ENCODE measurements around the gene SEC24D. TPM values are rescaled to one million over a fixed set of nuclear protein-coding genes. Genes with fewer than 3 reads are reported as not detected.

The SEC24D gene
- total RNA-seq, 2 donors from 2014 or later: 36.4 to 45.7 TPM

DNA sequence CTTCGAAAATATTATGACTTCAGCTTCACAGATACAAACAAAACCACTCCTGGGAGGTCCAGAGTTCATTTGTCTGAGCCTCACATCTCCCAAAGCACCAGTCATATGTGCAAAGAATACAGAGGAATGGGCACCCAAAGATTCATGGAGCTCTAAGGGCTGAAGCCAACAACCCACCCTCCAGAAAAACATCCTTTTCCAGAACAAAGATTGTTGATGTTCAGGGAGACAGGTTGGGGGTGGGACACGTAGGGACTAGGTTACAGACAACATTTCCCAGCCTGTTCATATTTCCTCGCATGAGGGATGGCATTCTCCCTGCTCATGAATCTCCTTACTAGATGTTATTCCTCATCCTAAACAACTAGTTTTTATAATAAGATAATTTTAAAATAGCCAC, 79.5 kb downstream of the SEC24D start:
- H3K9me3 Mint-ChIP-seq: no peaks in the 10 kb centered on the region
- no peak overlapping the region for H3K27ac Mint-ChIP-seq
- ATAC-seq (no peak), DNase-seq (ENCODE audit: low spot score in 2 of 2) (no peak)
- peaks cover 5 to 10% of the 10 kb centered on the region in 2 donors for H3K36me3 Mint-ChIP-seq

DNA sequence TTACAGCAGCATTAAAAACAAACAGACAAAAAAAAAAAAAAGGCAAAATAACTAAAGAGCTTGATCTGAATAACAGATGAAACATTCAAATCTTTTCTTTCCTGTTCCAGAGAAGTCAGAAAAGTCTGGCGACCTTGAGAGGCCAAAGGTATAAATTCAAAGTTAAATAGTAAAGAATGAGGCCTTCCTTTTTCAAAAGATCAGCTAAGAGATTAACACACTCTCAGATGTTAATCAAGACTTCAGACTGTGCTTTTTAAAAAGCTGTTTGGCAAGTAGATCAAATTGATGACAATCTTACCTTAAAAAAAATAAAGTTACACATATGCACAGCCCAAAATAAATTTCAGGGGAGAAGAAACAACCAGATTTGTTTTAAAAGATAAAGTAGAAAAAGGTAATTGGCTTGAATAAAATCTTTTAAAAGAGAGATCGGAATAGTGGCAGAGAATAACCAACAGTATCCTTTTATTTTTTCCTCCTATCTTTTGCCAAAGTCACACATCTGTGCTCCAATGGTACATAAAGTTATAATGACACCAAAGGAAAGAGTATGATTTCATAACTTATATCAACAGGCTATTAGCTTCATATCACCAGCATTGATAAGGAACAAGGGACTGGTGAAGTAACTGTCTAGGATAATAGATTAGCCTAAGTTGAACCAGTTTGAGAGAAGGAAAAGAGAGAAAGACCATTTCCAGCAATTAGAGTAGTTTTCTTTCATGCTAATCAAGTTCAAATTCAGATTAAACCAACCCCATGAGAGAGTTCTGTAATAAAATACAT, 80.3 kb downstream of the SEC24D start:
- ATAC-seq (no peak), DNase-seq (ENCODE audit: low spot score in 2 of 2) (no peak)
- Mint-ChIP-seq H3K9me3 (no peaks in the 10 kb centered on the region), H3K27ac (peak overlapping the region; percentile 27 to 50), H3K36me3 (peaks cover 6 to 7% of the 10 kb centered on the region in 2 donors)

DNA sequence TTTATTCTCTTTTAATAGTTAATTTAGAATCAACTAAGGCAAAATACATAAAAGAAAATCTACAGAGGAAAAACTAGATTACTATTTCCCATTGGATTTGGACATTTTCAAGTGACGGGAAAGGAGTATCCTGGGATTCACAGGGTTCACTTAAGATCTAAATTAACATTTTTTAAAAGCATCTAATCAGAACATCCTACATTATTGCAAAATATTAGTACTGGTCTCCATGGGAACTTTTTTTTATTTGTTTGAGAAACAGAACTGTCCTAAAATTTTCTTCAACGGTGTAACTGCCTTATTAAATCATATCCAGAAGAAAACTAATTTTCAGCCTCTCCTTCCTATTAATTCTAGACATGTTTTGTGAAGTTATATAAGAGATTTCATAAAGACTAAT, 81.0 kb downstream of the SEC24D start:
- Mint-ChIP-seq H3K27ac (no peak overlapping the region), H3K9me3 (no peaks in the 10 kb centered on the region), H3K36me3 (peaks cover 6 to 7% of the 10 kb centered on the region in 2 donors)
- no peak for DNase-seq (ENCODE audit: low spot score in 2 of 2)
- no peak for ATAC-seq

DNA sequence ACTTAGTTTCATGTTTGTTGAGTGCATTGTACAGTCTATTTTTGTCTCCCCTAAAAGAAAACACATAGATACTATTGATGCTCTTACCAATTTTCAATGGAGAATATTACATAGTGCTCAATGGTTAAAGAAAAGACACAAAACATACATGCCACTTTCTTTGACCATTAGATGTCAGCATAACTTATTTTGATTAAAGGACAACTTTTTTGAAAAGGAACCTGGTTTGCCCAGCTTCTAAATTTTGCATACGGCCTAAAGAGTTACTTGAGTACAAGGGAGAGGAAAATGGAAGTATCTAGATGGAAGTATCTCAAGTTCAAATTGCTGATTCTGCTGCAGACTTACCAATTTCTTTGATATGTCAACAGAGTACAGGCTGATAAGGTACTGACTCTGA, 82.2 kb downstream of the SEC24D start:
- ATAC-seq: no peak
- no peak for DNase-seq (ENCODE audit: low spot score in 2 of 2)
- Mint-ChIP-seq H3K27ac (no peak overlapping the region), H3K36me3 (peaks cover 6 to 7% of the 10 kb centered on the region in 2 donors), H3K9me3 (no peaks in the 10 kb centered on the region)

DNA sequence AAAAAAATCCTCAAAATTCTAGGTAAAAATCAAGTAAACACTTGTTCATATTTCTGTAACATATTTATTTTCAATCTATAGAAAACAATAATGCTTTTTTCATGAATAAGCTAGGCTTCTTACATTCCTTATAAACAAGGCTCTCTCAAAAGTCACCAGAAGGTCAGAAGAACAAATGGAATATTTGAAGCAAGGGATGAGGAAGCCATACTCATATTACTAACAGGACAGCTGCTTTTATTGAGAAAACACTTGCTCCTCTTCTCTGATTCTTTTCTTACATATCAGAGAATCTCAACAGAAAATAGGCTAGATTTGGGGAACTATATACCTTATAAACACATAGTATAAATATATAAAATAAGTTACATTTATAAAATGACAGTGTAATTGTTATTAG, 82.8 kb downstream of the SEC24D start:
- no peak for DNase-seq (ENCODE audit: low spot score in 2 of 2)
- Mint-ChIP-seq H3K9me3 (no peaks in the 10 kb centered on the region), H3K36me3 (peaks cover 6 to 7% of the 10 kb centered on the region in 2 donors), H3K27ac (no peak overlapping the region)
- no peak for ATAC-seq

DNA sequence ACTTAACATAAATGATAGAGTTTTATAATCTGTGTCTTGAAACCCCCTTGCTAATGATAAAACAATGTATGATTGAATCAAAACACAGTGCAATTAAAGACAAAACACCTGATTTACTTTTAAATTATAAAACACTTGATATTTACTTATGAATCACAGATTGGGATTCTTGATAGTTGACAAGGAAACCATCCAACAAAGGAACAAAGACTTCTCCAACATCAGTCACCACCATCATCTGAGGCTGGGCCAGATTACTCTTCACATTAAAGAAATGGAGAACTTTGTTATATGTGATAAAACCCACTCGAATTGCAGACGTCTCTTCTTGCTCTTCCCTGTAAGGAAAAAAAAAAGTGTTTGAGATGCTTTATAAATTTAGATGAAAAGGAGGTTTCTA, 83.4 kb downstream of the SEC24D start:
- H3K27ac Mint-ChIP-seq: peak overlapping the region in 1 of 2 donors; percentile 47
- no peak for ATAC-seq
- no peak for DNase-seq (ENCODE audit: low spot score in 2 of 2)
- H3K36me3 Mint-ChIP-seq: peaks cover 6 to 7% of the 10 kb centered on the region in 2 donors
- no peaks in the 10 kb centered on the region for H3K9me3 Mint-ChIP-seq

DNA sequence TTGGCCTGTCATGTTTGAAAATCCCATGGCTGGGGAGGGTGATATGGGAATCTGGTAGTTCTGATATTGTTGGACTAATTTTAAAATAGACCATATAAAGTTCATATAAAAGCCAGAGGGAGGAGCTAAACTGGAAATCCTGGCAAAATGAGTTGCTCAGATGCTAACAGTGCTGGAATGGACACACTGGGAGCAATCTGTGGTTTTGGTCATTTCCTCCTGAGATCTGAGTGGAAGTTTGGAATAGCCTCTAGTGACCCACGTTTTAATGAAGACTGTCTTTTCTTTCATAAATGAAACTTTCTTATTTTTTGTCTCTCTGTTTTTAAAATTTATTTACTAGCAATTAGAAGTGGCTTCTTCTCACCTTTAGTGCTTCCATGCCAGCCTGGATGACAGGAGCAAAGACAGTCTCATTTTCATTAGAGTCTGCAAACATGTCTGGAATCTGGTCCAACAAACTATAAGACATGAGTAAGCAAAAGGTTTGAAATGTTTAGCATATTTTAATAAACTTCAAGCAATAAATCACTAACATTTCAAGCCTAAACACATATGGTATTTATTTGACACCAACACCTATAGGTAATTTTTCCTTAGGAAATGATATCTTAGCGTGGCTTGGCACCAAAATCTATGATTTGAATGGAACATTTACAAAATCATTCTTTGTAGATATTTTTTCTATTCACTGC, 84.2 kb downstream of the SEC24D start:
- ATAC-seq (no peak), DNase-seq (ENCODE audit: low spot score in 2 of 2) (no peak)
- Mint-ChIP-seq H3K9me3 (no peaks in the 10 kb centered on the region), H3K36me3 (peaks cover 6 to 7% of the 10 kb centered on the region in 2 donors), H3K27ac (no peak overlapping the region)

DNA sequence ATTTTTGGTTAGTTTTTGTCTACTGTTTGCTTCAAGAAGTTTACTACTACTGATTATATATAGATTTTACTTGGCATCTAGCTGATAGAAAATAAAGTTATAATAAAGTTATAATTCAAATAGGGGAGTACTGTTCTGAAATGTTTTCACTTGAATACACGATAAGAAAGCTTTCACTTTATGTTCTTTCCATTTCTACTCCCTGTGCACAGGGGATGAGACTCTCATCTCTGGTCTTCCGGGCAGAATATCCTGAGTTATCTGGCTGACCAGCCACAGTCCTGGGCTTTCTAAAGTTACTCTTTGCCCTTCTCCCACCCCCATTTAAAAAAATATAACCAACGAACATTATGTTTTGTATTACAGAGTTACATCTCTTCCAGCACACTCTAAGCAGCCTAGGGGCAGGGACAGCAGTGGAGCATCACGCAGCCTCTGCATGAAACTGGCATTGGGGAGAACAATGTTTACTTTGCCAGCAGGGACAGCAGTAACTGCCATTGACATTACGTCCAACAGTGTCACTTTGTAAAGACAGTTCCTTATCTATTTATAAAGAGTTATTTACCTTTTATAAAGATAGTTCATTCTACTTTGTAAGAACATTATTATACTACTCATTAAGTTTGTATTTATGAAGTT, 86.5 kb downstream of the SEC24D start:
- Mint-ChIP-seq H3K9me3 (no peaks in the 10 kb centered on the region), H3K27ac (no peak overlapping the region), H3K36me3 (peaks cover 6 to 7% of the 10 kb centered on the region in 2 donors)
- no peak for DNase-seq (ENCODE audit: low spot score in 2 of 2)
- no peak for ATAC-seq

DNA sequence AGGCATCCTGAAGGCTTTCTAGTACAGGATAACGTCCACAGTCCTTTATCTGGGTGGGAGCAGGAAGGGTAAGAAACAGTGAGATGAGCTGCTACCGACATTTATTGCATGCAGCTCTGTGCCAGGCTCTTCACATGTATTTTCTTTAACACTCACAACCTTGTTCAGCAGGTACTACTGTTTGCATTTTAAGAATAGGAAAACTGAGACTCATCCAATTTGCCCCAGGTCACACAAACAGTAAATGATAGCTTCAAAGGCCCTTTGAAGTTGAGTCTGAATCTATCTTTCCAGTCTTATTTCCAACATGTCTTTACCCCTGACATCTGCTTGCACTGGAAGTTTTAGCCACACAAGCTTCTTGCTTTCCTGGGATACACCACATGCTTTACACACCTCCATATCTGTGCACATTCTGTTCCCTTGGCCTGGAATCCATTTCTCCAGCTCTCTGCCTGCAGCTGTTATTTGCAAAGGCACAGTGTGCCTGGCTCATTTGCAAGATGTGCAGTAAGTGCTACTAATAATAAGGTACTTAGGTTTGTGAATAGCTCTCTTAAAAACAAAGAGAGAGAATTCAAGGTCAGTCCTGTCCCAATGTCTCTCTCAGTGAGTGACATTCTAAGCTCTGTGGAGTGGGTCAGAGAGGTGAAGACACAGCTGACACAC, 89.5 kb downstream of the SEC24D start:
- ATAC-seq (no peak), DNase-seq (ENCODE audit: low spot score in 2 of 2) (no peak)
- Mint-ChIP-seq H3K27ac (no peak overlapping the region), H3K9me3 (no peaks in the 10 kb centered on the region), H3K36me3 (peaks cover 2 to 6% of the 10 kb centered on the region in 2 donors)

DNA sequence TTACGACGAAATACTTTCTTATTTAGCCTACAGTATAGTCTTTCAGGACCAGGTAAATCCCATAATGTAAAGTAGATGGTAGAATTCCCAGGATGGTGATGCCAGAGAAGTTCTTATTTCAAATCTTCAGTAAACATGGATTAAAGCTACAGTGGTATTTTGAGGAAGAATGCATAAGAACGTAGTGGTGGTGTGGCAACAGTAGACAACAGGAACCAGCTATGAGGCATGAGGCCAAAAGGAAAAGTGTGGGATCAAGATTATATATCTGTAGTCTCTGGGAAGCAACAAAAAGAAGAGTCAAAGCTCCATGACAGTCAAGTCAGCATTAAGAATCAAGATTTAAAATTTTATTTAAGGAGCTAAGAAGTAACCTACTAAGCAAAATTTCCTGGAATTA, 90.6 kb downstream of the SEC24D start:
- H3K36me3 Mint-ChIP-seq: peaks cover 0 to 6% of the 10 kb centered on the region in 2 donors
- no peaks in the 10 kb centered on the region for H3K9me3 Mint-ChIP-seq
- no peak overlapping the region for H3K27ac Mint-ChIP-seq
- DNase-seq (ENCODE audit: low spot score in 2 of 2): no peak
- ATAC-seq: no peak

DNA sequence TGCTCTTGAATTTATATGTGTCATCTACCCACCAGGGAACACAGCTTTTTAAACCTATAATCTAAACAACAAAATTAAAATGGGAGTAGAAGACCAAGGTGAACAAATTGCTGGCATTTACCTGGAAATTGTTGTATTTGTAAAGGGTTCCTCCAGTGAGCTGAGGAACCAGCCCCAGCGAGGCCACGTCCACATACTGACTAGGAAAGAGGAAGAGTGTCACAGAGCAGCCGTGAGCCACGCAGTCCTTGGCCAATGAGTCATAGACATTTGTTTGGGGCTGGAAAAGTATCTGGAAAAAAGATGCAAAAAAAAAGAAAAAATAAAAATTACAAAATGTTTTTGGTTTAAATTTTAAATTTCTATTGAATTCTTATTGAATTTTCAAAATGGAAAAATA, 92.1 kb downstream of the SEC24D start:
- H3K27ac Mint-ChIP-seq: no peak overlapping the region
- ATAC-seq (no peak), DNase-seq (ENCODE audit: low spot score in 2 of 2) (no peak)
- peaks cover 0 to 15% of the 10 kb centered on the region in 2 donors for H3K36me3 Mint-ChIP-seq
- H3K9me3 Mint-ChIP-seq: no peaks in the 10 kb centered on the region

DNA sequence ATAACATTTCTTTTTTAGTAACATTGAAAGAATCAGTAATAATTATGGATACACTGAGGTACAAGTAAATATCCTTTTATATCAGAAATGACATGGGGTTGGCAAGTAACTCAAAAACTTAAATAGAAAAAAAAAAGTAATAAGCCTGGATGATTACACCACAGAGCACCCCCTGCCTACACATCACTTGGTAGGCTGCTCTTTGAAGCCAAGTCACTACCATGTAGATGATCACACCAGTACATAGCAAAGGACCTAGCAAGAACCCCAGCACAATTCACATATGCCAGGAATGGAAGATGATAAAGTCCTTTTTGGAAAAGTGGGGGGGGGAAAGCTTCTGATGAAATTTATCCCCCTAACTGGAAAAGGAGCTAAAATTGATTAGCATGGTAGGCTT, 93.9 kb downstream of the SEC24D start:
- H3K36me3 Mint-ChIP-seq: peaks cover 4 to 16% of the 10 kb centered on the region in 2 donors
- no peak for DNase-seq (ENCODE audit: low spot score in 2 of 2)
- ATAC-seq: no peak
- no peaks in the 10 kb centered on the region for H3K9me3 Mint-ChIP-seq
- no peak overlapping the region for H3K27ac Mint-ChIP-seq

DNA sequence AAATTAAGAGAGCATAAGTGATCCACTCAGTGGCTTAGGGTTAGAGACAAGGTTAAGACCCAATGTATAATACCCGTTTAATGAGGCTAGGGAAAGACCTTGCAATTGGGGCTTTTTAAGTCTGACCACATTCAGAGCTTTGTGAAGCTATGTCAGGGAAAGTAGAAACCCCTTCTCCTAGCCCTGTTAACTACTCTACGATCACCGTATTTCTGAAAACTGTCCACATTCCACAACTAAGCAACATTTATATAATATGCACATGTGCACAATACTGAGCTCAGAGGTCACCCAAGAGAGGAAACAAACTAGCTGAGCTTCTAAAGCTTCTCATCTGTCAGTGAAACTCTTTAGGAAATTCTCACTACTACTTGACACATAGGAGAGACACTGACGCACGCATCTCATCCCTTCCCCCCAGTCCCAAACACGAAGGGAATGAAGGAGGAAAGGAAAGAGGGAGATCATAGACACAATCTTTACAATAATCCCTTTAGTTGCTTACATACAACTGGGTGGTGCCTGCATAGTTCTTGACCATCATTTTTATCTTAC, 94.5 kb downstream of the SEC24D start:
- DNase-seq (ENCODE audit: low spot score in 2 of 2) (no peak), ATAC-seq (no peak)
- peaks cover 4 to 16% of the 10 kb centered on the region in 2 donors for H3K36me3 Mint-ChIP-seq
- no peak overlapping the region for H3K27ac Mint-ChIP-seq
- H3K9me3 Mint-ChIP-seq: no peaks in the 10 kb centered on the region

DNA sequence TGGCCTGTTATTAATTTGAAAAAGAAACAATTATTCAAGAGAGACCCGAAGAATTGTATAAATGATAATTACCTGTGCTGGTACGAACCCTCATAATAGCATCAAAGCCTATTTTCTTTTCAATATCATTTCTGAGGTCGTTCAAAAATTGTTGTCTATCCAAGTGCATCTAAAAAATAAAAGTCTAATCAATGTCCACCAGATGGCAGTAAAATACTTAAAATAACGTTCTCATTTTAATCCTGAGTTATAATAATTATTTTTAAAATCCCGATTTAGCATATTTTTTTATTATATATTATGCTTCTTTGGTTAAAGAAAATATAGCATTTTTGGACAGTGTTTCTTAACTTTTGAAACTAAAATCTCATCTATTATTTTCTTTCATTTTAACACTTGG, 95.1 kb downstream of the SEC24D start:
- Mint-ChIP-seq H3K36me3 (peaks cover 4 to 16% of the 10 kb centered on the region in 2 donors), H3K9me3 (no peaks in the 10 kb centered on the region), H3K27ac (no peak overlapping the region)
- ATAC-seq (no peak), DNase-seq (ENCODE audit: low spot score in 2 of 2) (no peak)

DNA sequence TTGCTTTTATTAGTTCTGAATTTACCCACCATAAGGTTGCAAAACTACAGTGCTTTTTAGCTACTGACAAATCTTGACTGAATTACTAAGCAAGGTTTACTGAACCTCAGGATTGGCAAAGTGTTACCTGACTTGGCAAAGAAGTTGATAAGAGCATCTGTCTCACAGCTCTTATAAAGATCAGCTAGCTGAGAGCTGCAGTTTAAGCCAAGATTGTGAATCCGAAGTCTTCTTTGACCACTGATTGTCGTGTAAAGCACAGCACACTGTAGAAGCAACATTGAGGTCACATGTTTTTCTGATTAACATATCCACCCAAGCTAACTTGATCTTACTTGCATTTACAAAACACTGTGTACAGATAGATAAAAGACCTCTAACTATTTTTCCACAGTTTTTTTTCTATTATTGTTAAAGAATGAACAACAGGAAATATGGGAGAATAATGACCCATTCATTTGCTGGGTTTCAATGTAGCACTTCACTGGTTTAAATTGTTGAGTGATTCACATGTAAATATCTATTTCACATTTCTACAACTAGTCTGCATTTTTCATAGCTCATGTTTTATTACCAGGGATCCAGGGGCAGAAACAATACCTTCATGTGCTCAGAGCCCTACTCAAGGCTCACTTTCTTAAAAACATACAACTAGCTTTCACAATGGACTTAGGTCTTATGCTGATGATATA, 96.8 kb downstream of the SEC24D start:
- ATAC-seq: no peak
- no peak for DNase-seq (ENCODE audit: low spot score in 2 of 2)
- no peaks in the 10 kb centered on the region for H3K9me3 Mint-ChIP-seq
- H3K36me3 Mint-ChIP-seq: peaks cover 4 to 16% of the 10 kb centered on the region in 2 donors
- no peak overlapping the region for H3K27ac Mint-ChIP-seq

DNA sequence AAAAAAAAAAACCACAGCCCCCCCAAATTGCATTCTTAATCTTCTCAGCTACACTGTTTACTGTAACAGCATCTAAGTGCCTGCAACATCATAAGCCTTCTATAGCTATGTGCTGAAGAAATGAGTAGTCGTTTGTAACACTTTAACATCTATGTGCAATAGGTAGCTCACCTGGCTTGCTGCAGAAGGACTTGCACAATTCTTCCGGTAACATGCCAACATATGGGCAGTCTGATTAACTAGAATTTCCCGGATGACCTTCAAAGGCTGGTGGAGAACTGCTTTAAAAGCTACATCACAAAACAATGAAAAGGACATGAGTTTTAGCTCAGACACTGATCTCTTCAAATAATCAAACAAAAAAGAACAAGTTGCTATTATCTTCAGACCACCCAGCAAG, 97.8 kb downstream of the SEC24D start:
- H3K27ac Mint-ChIP-seq: no peak overlapping the region
- DNase-seq (ENCODE audit: low spot score in 2 of 2): no peak
- H3K36me3 Mint-ChIP-seq: peaks cover 4 to 10% of the 10 kb centered on the region in 2 donors
- ATAC-seq: no peak
- no peaks in the 10 kb centered on the region for H3K9me3 Mint-ChIP-seq
